GM13977 (cell line): Measurements from ENCODE around the gene TM9SF4.

Experiments
- DNase-seq: peaks from one replicate; pipeline ENCODE4 v3.0.0; 2012; ENCODE audit warnings: low spot score
- CTCF ChIP-seq: IDR thresholded peaks from 2 replicates; pipeline ENCODE4 v1.5.1; 2012; ENCODE audit warnings: mild to moderate bottlenecking, control low read depth; ENCODE audit not compliant: insufficient read depth; ENCODE audit errors: extremely low read depth, missing control alignments
- in situ Hi-C: fragments of 300-500 bp; cut with MboI; formaldehyde crosslinking; loops from one replicate; pipeline ENCODE4 v1.12.0; 2022; ENCODE audit warnings: low sequenced_read_pairs, low pct_unique_long_range_greater_than_20kb, mixed read lengths, inconsistent platforms; ENCODE audit not compliant: unreplicated experiment

TM9SF4 gene

GRCh38 chr20:32077190-32077589, 32.3 kb upstream of the TM9SF4 start:
- no peak for DNase-seq
- in situ Hi-C loops, result loop anchor here (25.0 kb wide), 1 partner anchor 240 kb away; the partner anchor contains the start of gene FOXS1
- no peak for TF ChIP-seq CTCF

GRCh38 chr20:32078322-32078721, 31.2 kb upstream of the TM9SF4 start:
- in situ Hi-C loops, result loop anchor here (25.0 kb wide), 1 partner anchor 241 kb away; the partner anchor contains the start of gene FOXS1
- no peak for DNase-seq
- TF ChIP-seq CTCF, result no peak

GRCh38 chr20:32078791-32079190, 30.7 kb upstream of the TM9SF4 start:
- in situ Hi-C loops, result loop anchor here (25.0 kb wide), 1 partner anchor 241 kb away; the partner anchor contains the start of gene FOXS1
- no peak for DNase-seq
- no peak for TF ChIP-seq CTCF

- DNase-seq, result no peak
- no peak for TF ChIP-seq CTCF
- in situ Hi-C loops, result loop anchor here (25.0 kb wide), 1 partner anchor 242 kb away; the partner anchor contains the start of gene FOXS1
These were observed 29.8 kb upstream of the TM9SF4 start for GRCh38 chr20:32079655-32080109.

GRCh38 chr20:32080783-32081182, 28.7 kb upstream of the TM9SF4 start:
- no peak for TF ChIP-seq CTCF
- in situ Hi-C loops, result loop anchor here (25.0 kb wide), 1 partner anchor 243 kb away; the partner anchor contains the start of gene FOXS1
- no peak for DNase-seq

- TF ChIP-seq CTCF, result no peak
- in situ Hi-C loops, result loop anchor here (25.0 kb wide), 1 partner anchor 246 kb away; the partner anchor contains the start of gene FOXS1
These were observed 26.0 kb upstream of the TM9SF4 start for GRCh38 chr20:32083469-32083868.

More at GRCh38 chr20:32083469-32083868, 26.0 kb upstream of the TM9SF4 start:
- no peak for DNase-seq
